AG09309 (cell line): Measurements from ENCODE around the gene C7orf25.

Experiments
- DNase-seq: peaks from one replicate; pipeline ENCODE4 v3.0.0-alpha.2; 2010; ENCODE audit warnings: low read depth
- H3K4me3 ChIP-seq: 2 replicates; pipeline ENCODE4 v1.5.1; 2011; ENCODE audit warnings: mild to moderate bottlenecking, low read depth, low read length, moderate library complexity; ENCODE audit not compliant: control insufficient read depth
- TF ChIP-seq, protein P1 (sequence below): IDR thresholded peaks from 2 replicates; pipeline ENCODE4 v1.5.1; 2011; ENCODE audit warnings: mild to moderate bottlenecking, low read depth, low read length, inconsistent platforms; ENCODE audit not compliant: insufficient read depth, control insufficient read depth; ENCODE audit errors: missing control alignments

C7orf25 gene

GRCh38 chr7:42950417-42950816, 38.5 kb upstream of the C7orf25 start:
- DNase-seq: no peak
- TF ChIP-seq, protein P1, sequence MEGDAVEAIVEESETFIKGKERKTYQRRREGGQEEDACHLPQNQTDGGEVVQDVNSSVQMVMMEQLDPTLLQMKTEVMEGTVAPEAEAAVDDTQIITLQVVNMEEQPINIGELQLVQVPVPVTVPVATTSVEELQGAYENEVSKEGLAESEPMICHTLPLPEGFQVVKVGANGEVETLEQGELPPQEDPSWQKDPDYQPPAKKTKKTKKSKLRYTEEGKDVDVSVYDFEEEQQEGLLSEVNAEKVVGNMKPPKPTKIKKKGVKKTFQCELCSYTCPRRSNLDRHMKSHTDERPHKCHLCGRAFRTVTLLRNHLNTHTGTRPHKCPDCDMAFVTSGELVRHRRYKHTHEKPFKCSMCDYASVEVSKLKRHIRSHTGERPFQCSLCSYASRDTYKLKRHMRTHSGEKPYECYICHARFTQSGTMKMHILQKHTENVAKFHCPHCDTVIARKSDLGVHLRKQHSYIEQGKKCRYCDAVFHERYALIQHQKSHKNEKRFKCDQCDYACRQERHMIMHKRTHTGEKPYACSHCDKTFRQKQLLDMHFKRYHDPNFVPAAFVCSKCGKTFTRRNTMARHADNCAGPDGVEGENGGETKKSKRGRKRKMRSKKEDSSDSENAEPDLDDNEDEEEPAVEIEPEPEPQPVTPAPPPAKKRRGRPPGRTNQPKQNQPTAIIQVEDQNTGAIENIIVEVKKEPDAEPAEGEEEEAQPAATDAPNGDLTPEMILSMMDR: no peak
- H3K4me3 ChIP-seq: no peak overlapping the region

DNA sequence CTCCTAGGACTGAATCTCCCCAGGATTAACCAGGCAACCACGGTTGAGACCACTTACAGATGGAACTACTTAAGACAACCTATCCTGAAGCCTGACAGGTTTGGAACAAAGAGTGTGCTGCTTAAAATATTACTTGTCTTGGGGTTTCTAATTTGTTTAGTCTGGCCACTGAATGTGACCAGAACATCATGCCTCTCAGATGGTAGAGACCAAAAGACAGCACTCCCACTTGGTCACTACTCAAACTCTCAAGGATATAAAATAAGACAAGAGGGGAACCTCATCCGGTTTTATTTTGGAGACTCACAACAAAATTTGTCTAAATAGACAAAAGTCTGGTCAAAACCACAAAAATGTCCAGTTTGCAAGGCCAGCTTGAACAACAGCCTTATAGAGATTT, 35.7 kb upstream of the C7orf25 start:
- TF ChIP-seq, protein P1: no peak
- no peak for DNase-seq
- H3K4me3 ChIP-seq: no peak overlapping the region

GRCh38 chr7:42946627-42946950, 34.7 kb upstream of the C7orf25 start:
- H3K4me3 ChIP-seq: no peak overlapping the region
- DNase-seq: no peak
- TF ChIP-seq, protein P1: no peak

- no peak overlapping the region for H3K4me3 ChIP-seq
- TF ChIP-seq, protein P1: no peak
- DNase-seq: no peak
Measured at GRCh38 chr7:42945821-42946626, 34.2 kb upstream of the C7orf25 start.

DNA sequence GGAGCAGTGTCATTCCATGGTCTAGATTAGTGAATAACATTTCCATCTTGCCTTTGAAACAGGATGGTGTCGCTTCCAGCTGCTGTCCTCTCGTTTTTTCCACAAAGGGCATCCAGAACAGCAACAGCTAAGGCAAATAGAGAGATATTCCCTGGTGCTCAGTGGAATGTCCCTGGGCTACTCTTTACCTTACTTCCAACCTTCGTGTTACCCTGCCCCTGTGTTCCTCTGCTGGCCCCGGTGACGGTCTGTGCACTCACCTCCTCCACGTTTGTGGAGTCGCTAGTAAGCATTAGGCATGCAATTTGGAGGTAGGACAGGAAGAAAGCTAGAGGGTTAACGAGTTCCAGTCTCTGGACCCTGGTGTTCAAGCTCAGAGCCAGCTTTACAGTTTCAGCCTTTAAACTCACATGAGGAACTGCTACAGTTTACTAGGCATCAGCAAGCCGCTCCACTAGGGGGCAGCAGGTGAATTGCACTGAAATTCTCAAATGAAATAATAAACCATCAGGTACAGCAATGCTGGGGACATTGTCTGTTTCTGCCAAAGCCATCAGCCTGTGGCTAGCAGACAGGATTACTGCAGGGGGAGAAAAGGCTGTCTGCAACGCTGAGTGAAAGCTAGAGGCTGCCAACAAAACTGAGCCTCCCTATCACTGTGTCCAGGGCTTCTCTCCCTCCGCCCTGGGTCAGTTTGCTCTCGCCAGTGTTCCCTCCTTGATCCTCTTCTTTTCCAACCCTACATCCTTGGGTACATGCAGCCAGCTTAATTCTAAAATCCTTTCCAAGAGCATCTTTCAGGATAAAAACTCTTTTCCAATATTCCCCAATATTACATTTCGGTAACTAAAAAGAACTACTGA, 29.3 kb upstream of the C7orf25 start:
- peak; percentile 33 for DNase-seq
- no peak overlapping the region for H3K4me3 ChIP-seq
- TF ChIP-seq, protein P1: peak; percentile 90

GRCh38 chr7:42939457-42940240, 27.8 kb upstream of the C7orf25 start:
- no peak for DNase-seq
- TF ChIP-seq, protein P1: no peak

More at GRCh38 chr7:42939457-42940240, 27.8 kb upstream of the C7orf25 start:
- no peak overlapping the region for H3K4me3 ChIP-seq
